ENCODE data around the gene GALNT14.

Gene GALNT14

GRCh38 chr2:30877833-30878232 lies 260.4 kb downstream of the GALNT14 start:
- DNase-seq = no peak

- DNase-seq = no peak
These were observed 265.4 kb downstream of the GALNT14 start for GRCh38 chr2:30872797-30873196.

- DNase-seq = no peak
These were observed 266.1 kb downstream of the GALNT14 start for GRCh38 chr2:30871980-30872789.

- DNase-seq = no peak
These were observed 266.8 kb downstream of the GALNT14 start for GRCh38 chr2:30871440-30871839.

- no peak for DNase-seq
These were observed 268.3 kb downstream of the GALNT14 start for GRCh38 chr2:30869988-30870387.

- no peak for DNase-seq
These were observed 270.9 kb downstream of the GALNT14 start for GRCh38 chr2:30867385-30867784.

- DNase-seq = no peak
These were observed 271.3 kb downstream of the GALNT14 start for GRCh38 chr2:30866974-30867373.

GRCh38 chr2:30865892-30866681 lies 272.2 kb downstream of the GALNT14 start:
- DNase-seq = no peak

GRCh38 chr2:30865243-30865642 lies 273.0 kb downstream of the GALNT14 start:
- no peak for DNase-seq

GRCh38 chr2:30862054-30862651 lies 276.1 kb downstream of the GALNT14 start:
- peak; percentile 36 for DNase-seq

- DNase-seq = no peak
These were observed 277.5 kb downstream of the GALNT14 start for GRCh38 chr2:30860726-30861125.

Data from activated CD8-positive, alpha-beta memory T cell treated with anti-CD3 and anti-CD28 coated beads, Interleukin-2, amount 50 U/mL, for 4 hours (primary cell).